GM21529 (cell line): ENCODE data around the gene C10orf53.
"Not testable (repeated sequence)": the region's sequence is repeated elsewhere in the genome, so short reads cannot be mapped to it uniquely, and the experiment has no call there.

ENCODE experiments used
- ATAC-seq: cut with Tn5 transposase; IDR thresholded peaks from one replicate; pipeline ENCODE4 v1.9.1; 2021; ENCODE audit not compliant: unreplicated experiment

Gene C10orf53

GRCh38 chr10:49652421-49653272, 26.8 kb upstream of the C10orf53 start:
- ATAC-seq: no peak

- ATAC-seq: no peak
These were observed 26.1 kb upstream of the C10orf53 start for GRCh38 chr10:49653273-49653929.

GRCh38 chr10:49654036-49654693, 25.3 kb upstream of the C10orf53 start:
- ATAC-seq: no peak

- no peak for ATAC-seq
These were observed 24.4 kb upstream of the C10orf53 start for GRCh38 chr10:49655099-49655498.

- no peak for ATAC-seq
These were observed 22.5 kb upstream of the C10orf53 start for GRCh38 chr10:49656845-49657493.

- ATAC-seq: no peak
These were observed 21.8 kb upstream of the C10orf53 start for GRCh38 chr10:49657606-49658005.

GRCh38 chr10:49661140-49661856, 18.2 kb upstream of the C10orf53 start:
- no peak for ATAC-seq

GRCh38 chr10:49662169-49662830, 17.2 kb upstream of the C10orf53 start:
- ATAC-seq: no peak

GRCh38 chr10:49663596-49663995, 15.9 kb upstream of the C10orf53 start:
- ATAC-seq: no peak

GRCh38 chr10:49664006-49664841, 15.2 kb upstream of the C10orf53 start:
- no peak for ATAC-seq

- ATAC-seq: no peak
These were observed 14.6 kb upstream of the C10orf53 start for GRCh38 chr10:49664842-49665355.

GRCh38 chr10:49666054-49666615, 13.3 kb upstream of the C10orf53 start:
- no peak for ATAC-seq

- no peak for ATAC-seq
These were observed 12.8 kb upstream of the C10orf53 start for GRCh38 chr10:49666685-49667084.

GRCh38 chr10:49667991-49668390, 11.5 kb upstream of the C10orf53 start:
- ATAC-seq: no peak

- ATAC-seq: no peak
These were observed 10.8 kb upstream of the C10orf53 start for GRCh38 chr10:49668684-49669083.

- no peak for ATAC-seq
These were observed 498 bp upstream of the C10orf53 start for GRCh38 chr10:49678827-49679479.

- ATAC-seq: not testable (repeated sequence)
These were observed 3.0 kb downstream of the C10orf53 start for GRCh38 chr10:49682449-49682848.

- no peak for ATAC-seq
These were observed 3.4 kb downstream of the C10orf53 start for GRCh38 chr10:49682879-49683278.
